GM19035 (cell line): ENCODE results near the gene NAGK.
"Not testable (repeated sequence)": the region's sequence is repeated elsewhere in the genome, so short reads cannot be mapped to it uniquely, and the experiment has no call there.

Experiments
- ATAC-seq: cut with Tn5 transposase; IDR thresholded peaks from one replicate; pipeline ENCODE4 v1.9.1; 2021; ENCODE audit not compliant: unreplicated experiment

Gene NAGK

DNA sequence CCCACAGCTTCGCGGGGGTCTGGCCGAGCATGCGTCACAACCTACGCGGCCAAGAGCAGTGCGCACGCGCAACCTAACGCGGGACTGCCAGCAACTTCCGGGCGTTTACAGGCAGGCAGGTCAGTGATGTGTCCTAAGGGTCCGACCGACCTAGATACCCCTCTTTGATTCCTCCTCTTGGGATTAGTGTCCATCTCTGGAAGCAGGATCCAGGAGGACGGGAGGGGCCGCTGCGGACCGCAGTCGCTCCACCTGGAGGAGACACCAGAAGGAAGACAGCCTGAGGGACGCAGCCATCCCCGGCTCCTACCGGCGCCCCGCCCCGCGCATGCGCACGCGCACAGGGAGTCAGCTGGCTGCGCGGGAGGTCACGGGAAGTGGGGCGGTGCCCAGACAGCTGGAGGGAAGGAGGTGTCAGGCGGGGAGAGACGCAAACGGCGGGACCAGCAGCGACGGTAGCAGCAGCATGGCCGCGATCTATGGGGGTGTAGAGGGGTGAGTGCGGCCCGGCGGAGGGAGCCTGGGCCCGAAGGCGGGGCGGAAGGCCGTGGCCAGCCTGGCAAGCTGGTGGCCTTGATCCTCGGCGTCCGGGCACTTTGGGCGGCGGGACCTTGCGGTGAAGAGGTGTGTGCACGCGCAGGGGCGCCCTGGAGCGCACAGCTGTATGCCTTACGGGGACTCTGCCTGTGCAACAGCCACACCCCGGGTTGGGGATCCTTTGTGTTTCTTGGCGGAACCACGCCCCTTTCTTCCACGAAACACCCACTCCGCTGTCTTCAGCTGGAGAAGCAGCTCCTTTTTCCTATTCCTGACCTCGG, at the start of gene NAGK:
TSS of gene NAGK (plus strand) at position 431 of the 818 bp plus-strand sequence. CDS start at position 467, 36 bp downstream.
- peak; percentile 71 for ATAC-seq

DNA sequence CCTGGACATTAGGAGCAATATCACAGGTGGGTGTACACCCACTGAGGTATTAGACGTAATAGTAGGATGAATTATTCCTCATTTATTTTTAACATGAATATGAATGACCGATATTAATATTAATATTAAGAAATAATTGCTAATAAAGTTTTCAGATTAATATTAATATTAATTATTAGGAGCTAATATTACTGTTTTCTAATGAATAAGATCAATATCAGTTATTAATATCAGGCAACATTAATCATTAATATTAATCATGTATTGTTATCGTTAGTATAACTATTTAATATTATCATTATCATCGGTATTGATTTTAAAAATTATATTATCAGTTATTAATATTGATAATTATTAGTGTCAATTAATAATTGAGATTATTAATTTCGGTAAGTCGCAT, 48.5 kb upstream of the NAGK start:
- not testable (repeated sequence) for ATAC-seq

DNA sequence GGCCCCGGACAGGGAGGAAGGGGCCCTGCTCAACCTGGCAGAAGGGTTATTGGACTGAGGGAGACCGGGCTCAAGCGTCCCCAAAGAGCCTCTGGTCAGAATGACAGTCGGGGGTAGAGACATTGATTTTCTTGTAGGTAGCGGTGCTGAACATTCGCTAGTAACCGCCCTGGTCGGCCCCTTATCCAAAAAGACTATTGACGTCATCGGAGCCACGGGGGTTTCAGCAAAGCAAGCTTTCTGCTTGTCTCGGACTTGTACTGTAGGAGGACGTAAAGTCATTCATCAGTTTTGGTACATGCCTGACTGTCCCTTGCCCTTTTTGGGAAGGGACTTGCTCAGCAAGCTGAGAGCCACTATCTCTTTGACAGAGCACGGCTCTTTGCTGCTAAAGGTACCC, 47.1 kb upstream of the NAGK start:
- not testable (repeated sequence) for ATAC-seq

DNA sequence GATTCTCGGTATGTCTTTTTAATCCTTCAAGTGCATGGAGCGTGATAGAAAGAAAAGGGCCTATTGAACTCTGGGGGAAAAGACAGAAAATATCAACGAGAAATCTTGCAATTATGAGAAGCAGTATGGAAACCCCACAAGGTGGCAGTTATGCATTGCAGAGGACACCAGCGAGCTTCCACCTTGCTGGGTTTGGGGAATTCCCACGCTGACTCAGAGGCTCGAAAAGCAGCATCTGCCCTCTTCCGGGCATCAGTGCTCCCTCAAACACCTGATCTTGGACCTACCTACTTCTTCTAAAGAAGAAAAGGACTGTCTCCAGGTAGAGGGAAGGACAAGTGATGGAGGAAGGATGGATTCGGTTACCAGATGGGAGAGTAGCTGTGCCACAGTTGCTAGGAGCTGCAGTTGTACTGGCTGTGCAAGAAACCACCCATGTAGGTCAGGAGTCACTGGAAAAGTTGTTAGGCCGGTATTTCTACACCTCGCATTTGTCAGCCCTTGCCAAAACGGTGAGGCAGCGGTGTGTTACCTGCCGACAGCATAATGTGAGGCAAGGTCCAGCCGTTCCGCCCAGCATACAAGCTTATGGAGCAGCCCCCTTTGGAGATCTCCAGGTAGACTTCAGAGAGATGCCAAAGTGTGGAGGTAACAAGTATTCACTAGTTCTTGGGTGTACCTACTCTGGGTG, 44.8 kb upstream of the NAGK start:
- ATAC-seq: not testable (repeated sequence)

DNA sequence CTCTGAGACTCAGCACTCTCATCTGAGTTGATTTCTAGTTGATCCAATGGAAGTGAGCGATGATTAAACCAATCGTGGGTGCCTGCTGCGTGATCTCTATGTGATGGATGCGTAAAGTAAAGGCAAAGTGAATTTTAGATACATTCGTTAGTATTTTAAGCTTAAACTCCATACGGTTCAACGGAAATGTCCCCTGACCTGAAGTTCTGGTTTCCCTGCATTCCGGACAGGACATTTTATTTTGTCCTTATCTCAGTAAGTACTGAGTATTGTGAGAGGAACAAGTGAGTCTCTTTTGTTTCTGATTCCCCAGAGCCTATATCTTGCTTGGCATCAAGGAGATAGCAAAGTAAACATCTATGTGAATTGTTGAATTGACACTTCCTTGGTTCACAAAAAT, 32.2 kb upstream of the NAGK start:
- ATAC-seq: not testable (repeated sequence)

DNA sequence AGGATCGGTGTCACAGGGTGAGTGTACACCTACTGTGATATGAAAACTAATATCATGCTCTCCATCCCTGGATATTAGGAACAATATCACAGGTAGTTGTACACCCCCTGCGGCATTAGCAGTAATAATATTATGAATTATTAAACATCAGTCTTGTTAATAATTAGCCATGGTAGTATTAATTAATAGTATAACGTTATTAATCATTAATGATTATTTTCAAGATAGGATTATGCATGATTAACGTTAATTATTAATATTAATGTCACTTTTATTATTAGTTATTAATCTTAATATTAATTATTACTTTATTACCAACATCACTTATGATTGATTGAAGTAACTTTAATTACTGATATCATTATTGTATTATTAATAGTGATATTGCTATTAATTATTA, 26.2 kb upstream of the NAGK start:
- no peak for ATAC-seq

DNA sequence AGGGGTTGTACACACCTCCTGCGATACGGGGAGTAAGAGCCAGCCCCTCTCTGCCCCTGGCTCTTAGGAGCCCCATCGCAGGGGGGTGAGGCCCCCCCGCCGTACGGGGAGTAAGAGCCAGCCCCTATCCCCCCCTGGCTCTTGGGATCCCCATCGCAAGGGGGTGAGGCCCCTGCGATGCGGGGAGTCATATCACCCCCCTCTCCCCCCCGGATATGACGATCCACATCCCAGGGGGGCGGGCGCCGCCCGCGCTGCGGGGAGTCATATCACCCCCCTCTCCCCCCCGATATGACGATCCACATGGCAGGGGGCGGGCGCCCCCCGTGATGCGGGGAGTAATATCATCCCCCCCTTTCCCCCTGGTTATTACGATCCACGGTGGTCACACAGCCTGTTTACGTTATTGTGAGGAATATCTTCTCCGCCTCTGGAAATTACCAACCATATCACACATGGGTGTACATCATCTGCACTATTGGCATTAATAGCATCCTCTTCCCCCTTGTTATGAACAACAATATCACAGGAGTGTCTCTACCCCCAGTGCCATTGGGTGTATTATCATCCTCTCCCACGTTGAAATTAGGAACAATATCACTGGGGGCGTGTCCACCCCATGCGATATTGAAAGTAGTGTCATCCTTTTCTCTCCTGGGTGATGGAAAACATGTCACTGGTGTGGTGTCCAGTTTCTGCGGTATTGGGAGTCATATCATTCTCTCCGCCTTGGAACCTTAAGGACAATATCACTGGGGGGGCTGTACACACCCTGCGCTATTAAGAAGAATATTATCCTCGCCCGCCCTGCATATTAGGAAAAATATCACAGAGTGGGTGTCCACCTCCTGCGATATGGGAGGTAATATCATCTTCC, 24.7 kb upstream of the NAGK start:
- ATAC-seq: no peak

DNA sequence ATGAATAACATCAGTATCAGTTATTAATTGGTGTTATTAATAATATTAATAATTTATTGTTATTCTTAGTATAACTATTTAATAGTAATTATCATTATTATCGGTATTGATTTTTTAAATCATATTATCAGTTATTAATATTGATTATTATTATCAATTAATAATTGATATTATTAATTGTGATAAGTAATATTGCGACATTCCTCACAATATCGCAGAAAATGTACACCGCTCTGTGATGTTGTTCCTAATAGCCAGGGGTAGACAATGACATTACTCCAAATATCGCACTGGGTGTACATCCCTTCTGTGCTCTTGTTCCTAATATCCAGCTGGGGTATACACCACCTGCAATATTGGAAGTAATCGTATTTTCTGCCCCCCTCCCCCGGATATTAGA, 23.3 kb upstream of the NAGK start:
- ATAC-seq: no peak

DNA sequence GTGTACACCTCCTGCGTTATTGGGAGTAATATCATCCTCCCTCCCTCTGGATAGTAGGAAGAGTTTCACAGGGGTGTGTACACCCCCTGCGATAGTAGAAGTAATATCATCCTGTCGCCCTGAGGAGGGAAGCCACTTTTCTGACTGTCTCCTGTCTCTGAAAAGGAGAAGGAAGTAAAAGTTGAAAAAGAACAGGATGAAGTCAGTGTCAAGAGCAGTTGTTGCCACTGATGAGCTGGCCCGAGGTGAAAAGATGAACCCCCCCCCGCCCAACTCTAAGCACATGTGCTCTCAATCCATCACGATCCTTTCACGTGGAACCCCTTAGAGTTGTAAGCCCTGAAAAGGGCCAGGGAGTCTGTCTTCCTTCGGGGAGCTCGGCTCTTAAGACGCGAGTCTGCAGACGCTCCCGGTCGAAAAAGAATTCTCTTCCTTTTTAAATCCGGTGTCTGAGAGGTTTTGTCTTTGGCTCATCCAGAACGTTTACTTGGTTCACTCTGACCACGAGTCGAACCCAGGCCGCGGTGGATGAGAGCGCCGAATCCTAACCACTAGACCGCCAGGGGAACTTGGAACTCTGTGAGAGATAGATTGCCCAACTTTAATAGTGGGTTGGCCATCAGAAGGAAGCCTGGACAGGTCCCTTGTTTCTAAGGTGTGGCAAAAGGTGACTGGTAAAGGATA, 22.4 kb upstream of the NAGK start:
- no peak for ATAC-seq

DNA sequence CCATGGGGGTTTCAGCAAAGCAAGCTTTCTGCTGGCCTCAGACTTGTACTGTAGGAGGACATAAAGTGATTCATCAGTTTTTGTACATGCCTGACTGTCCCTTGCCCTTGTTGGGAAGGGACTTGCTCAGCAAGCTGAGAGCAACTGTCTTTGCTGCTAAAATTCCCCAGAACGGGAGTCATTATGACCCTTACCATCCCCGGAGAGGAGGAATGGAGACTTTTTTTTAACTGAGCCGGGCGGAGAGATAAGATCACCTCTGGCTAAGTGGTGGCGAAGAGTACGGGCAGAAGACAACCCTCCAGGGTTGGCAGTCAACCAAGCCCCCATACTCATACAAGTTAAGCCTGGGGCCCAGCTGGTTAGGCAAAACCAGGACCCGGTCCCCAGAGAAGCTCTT, 20.4 kb upstream of the NAGK start:
- no peak for ATAC-seq

DNA sequence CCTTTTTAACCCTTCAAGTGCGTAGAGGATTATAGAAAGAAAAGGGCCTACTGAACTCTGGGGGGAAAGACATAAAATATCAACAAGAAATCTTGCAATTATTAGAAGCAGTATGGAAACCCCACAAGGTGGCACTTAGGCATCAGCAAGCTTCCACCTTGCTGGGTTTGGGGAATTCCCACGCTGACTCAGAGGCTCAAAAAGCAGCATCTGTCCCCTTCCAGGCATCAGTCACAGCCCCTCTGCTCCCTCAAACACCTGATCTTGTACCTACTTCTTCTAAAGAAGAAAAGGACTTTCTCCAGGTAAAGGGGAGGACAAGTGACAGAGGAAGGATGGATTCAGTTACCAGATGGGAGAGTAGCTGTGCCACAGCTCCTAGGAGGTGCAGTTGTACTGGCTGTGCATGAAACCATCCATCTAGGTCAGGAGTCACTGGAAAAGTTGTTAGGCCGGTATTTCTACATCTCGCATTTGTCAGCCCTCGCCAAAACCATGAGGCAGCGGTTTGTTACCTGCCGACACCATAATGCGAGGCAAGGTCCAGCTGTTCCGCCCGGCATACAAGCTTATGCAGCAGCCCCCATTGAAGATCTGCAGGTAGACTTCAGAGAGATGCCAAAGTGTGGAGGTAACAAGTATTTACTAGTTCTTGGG, 18.6 kb upstream of the NAGK start:
- ATAC-seq: not testable (repeated sequence)

DNA sequence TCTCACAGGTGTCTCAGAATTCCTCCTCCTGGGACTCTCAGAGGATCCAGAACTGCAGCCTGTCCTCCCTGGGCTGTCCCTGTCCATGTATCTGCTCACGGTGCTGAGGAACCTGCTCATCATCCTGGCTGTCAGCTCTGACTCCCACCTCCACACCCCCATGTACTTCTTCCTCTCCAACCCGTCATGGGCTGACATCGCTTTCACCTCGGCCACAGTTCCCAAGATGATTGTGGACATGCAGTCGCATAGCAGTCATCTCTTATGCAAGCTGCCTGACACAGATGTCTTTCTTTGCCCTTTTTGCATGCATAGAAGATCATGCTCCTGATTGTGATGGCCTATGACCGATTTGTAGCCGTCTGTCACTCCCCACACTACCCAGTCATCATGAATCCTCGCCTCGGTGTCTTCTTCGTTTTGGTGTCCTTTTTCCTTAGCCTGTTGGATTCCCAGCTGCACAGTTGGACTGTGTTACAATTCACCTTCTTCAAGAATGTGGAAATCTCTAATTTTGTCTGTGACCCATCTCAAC, 13.2 kb upstream of the NAGK start:
- not testable (repeated sequence) for ATAC-seq

DNA sequence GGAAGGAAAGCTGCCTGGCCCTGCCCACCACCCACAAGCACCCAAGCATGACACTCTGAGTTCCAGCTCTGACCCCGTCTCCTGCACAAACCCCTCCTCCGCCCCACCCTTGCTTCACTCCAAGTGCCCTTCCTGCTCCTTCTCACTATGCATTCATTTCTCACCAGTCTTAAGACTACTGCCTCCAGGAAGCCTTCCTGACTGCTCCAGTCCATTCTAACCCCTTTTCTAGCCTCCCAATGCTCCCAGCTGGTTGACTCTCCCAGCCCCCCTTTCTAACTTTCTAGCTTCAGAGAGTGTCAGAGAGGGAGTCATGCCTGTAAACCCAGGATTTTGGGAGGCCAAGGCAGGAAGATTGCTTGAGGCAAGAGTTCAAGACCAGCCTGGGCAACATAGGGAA, 8.2 kb upstream of the NAGK start:
- no peak for ATAC-seq

DNA sequence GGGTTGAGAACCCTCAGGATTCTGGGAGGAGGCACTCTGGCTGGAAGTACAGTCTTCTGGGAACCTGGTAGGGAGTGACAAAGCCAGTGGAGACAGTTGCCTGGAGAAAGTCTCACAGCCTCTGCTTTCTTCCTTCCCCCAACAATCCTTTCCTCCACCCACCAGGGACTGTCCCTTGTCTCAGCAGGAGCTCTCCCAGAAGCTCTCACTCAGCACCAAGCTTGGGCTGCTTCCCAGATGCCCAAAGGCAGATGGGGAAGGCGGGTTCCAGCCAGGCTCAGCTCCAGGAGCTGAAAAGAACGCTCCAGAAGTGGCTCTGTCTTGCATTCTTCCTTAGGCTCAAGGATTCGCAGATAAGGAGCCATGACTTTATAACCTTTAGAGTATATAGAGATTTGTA, 7.6 kb upstream of the NAGK start:
- ATAC-seq: no peak

DNA sequence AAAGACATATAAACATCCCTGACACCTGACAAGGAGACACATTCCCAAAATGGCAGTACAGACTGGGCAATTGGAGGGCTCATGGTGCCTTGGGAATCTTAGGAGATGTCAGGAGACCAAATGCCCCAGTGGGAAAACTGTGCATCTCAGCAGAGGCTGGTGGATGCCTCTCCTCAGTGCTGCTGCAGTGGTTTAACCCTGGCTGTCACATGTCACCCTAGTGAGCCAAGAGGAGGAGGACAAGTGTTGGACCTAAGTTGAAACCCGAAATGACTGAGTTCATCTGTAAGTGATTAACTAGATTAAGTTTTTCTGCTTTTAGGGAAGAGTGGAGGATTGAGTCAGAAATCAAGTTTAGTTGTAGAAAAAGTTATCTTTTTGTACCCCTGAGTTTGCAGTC, 5.2 kb upstream of the NAGK start:
- no peak for ATAC-seq

DNA sequence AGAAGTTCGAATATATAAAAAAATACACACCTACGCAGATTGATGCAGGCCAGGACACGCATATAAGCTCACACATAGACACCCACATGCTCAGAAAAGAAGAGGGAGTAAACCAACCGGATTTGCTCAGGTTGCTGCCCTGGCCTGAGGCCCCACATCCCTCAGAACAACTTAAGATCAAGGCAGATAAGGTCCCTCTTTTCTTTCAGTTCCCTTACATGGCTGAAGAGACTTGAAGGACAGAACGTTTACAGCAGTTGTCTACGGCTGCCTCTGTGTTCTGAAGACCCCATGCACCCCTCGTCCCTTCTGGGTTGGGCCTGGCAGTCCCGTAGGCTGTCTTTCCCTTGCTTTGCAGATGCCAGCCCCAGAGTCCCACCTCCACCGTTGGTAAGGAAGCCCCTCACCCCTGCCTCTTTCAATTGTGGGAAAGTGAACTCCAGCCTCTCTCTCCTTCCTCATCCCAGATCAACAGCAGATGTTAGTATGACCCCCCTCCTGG, 4.3 kb upstream of the NAGK start:
- ATAC-seq: no peak

DNA sequence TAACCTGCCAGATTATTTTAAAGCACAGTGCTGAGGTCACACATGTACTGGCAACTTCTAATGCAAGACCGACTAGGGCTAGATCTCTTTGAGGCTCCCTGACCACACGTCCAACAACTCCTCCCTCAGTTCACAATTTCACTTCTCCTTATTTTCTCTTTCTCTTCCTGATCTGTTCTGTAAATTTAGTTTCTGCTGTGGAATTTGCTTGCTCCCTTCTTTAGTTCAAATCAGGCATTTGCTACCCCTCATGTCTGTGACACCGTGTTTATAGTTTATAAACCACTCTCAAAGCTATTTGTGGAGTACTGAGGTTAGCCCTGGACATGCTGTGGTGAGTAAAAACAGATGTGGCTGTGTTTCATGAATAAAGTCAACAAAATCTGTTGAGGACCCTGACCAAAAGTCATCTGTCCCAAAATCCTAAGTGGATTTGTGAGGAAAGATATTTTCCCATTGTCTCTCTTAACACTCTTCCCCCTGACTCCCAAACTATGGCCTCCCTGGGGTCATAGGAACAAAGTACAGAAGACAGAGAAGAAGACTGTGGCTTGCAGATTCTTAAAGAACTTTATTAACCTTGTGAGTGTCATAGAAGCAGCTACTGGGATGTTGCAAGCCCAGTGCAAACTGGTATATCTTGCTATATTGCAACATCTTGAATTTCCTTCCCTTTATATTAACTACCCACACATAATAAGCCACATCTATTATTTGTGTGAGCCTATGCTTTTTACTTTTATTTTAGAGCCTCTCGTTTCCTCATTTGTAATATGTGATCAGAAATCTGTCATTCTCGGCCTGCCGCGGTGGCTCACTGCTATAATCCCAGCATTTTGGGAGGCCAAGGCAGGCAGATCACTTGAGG, 3.5 kb upstream of the NAGK start:
- peak; percentile 23 for ATAC-seq

DNA sequence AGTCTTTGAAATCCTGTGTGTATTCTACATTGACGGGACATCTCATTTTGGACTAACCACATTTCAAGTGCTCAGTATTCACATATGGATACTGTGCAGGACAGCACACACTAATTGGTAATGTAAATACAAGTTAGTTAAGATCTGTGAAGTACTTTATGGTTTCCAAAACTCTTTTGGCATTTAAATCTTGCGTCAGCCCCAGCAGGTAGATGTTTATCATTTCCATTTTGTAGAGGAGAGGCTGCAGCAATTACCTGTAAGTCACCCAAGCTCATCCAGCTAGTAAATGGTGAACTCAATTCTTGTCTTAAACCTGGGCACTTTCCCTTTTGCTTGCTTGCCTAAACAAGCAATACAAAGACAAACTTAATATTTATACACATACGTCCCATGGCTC, 1.6 kb upstream of the NAGK start:
- ATAC-seq: no peak
